GM19328 (cell line): Measurements from ENCODE around the gene UGT1A8.
"Not testable (repeated sequence)": the region's sequence is repeated elsewhere in the genome, so short reads cannot be mapped to it uniquely, and the experiment has no call there.

ENCODE experiments used
- ATAC-seq: cut with Tn5 transposase; IDR thresholded peaks from one replicate; pipeline ENCODE4 v1.9.1; 2021; ENCODE audit warnings: mild to moderate bottlenecking, moderate library complexity; ENCODE audit not compliant: unreplicated experiment

UGT1A8 gene

DNA sequence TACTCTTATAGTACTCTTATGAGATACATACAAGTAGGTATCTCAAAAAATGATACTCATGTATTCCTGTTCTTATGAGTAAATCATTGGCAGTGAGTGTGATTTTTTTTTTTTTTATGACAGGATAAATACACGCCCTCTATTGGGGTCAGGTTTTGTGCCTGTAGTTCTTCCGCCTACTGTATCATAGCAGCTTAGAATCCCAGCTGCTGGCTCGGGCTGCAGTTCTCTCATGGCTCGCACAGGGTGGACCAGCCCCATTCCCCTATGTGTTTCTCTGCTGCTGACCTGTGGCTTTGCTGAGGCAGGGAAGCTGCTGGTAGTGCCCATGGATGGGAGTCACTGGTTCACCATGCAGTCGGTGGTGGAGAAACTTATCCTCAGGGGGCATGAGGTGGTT is at the start of gene UGT1A8:
UGT1A8 (plus strand) TSS at position 158 of the 400 bp plus-strand sequence; CDS start at position 233, 75 bp downstream.
- not testable (repeated sequence) for ATAC-seq

DNA sequence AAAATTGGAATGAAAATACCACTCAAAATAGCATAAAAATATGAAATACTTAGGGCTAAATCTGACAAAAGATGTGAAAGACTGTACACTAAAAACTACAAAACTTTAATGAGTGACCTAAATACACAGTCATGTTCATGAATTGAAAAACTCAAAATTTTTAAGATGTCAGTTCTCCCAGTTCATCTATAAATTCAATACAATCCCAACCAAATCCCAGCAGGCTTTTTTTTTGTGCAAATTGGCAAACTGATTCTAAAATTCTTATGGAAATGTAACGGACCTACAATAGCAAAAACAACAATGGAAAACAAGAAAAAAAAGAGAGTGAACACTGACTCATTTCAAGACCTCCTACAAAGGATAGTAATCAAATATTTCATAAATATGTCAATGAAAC is 46.4 kb upstream of the UGT1A8 start:
- ATAC-seq: no peak

DNA sequence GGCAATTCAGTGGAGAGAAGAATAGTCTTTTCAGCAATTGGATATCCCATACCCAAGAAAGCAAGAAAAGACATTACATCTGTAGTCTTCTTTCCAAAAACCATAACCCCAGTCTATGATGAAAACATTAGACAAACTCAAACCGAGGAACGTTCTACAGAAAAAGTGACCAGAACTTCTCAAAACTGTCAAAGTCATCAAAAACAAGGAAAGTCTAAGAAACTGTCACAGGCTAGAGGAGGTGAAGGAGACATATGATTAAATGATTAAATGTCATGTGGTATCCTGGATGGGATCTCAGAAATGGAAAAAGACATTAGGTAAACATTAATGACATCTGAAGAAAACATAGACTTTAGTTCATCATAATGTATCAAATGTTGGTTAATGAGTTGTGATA is 46.0 kb upstream of the UGT1A8 start:
- no peak for ATAC-seq

DNA sequence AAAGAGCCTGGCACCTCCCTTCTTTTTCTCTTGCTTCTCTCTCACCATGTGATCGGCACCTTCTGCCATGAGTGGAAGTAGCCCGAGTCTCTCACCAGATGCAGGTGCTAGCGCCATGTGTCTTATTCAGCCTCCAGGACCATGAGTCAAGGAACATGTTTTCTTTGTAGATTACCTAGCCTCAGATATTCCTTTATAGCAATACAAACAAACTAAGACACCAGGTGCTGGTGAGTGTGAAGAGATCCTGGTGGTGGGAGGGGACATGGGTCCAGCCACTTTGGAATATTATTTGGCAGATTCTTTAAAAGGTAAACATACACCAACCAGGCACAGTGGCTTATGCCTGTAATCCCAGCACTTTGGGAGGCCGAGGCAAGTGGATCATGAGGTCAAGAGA is 45.0 kb upstream of the UGT1A8 start:
- no peak for ATAC-seq

DNA sequence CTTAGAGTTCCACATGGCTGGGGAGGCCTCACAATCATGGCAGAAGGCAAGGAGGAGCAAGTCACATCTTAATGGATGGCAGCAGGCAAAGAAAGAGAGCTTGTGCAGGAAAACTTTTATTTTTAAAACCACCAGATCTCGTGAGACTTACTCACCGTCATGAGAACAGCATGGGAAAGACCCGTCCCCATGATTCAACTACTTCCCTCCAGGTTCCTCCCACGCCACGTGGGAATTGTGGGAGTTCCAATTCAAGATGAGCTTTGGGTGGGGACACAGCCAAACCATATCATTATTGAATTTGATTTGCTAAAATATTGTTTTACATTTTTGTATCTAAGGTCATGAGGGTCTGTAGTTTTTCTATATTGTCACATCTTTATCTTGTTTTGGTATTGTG is 40.1 kb upstream of the UGT1A8 start:
- ATAC-seq: not testable (repeated sequence)

DNA sequence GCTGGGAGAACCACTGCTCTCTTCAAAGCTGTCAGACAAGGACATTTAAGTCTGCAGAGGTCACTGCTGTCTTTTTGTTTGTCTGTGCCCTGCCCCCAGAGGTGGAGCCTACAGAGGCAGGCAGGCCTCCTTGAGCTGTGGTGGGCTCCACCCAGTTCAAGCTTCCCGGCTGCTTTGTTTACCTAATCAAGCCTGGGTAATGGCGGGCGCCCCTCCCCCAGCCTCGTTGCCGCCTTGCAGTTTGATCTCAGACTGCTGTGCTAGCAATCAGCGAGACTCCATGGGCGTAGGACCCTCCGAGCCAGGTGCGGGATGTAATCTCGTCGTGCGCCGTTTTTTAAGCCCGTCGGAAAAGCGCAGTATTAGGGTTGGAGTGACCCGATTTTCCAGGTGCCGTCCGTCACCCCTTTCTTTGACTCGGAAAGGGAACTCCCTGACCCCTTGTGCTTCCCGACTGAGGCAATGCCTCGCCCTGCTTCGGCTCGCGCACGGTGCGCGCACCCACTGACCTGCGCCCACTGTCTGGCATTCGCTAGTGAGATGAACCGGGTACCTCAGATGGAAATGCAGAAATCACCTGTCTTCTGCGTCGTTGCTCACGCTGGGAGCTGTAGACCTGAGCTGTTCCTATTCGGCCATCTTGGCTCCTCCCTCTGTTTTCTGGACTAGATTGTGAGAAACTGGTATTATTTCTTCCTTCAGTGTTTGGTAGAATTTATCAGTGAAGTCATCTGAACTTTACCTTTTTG is 34.0 kb upstream of the UGT1A8 start:
- not testable (repeated sequence) for ATAC-seq

DNA sequence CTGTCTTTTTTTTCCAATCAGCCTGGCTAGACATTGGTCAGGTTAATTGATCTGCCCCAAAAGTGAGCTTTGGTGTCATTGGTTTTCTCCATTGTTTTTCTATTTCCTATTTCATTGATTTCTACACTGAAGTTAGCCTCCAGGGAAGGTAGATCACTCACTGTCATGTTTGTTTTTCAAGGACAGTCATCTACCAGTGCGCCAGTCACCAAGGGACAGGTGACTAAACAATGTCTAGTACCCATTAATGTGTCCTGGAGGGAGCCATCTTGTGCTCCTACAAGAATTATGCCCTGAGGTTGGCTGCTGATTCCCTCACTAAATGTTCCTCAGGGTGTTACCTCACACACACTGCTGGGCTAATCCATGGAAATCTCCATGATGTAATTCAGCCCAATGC is 33.2 kb upstream of the UGT1A8 start:
- ATAC-seq: no peak

DNA sequence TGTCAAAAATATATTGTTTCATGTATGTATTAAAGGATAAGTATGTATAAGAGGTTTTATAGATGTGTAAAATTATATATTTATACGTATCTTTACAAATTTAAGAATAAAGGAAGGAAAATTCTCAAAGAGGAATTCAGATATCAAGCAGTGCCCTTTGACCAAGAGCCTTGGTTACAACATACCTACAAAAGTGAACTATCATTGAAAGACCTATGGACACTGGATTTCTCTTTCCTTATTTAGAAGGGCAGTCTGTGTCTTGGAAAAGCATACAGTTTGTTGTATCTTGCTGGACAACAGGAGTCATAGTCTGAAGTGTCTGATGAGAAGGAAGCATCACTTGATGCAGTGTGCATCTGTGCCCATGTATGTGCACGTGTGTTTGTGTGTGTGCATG is 29.0 kb upstream of the UGT1A8 start:
- no peak for ATAC-seq

DNA sequence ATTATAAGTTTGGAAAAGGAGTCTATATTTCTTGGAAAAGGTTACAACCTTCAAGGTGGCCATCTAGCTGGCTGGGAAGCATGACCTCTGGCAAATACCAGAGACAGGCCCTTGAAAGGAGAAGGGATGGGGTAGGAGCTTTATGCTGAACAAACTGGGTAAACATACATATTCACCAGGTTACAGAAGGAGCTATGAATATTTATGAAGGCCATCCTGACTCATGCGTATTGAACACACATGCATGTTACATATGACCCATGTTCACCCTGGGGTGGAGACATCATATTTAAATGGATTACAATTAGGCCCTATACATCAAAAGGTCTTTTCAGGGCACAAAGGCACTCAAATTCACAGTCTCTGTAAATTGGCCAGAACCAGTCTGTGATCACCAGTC is 24.7 kb upstream of the UGT1A8 start:
- ATAC-seq: not testable (repeated sequence)

DNA sequence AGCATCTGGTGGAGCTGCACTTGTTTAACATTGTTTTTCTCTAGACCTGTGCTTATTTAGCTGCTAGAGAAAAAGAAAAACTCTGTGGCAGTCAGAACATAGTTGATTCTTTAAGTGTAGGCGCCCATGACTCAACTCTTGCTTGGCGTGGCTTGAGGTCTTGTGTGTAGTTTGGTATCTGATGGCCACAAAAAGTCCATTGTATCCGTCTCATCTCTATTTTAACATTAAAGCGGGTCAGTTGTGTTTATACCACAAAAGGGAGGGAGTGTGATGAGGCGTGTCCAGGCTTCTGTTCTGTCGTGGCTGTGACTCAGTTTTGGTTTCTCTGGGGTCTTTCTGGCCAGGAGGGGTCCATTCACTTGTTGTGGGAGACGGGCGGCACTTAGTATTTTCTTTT is 24.2 kb upstream of the UGT1A8 start:
- no peak for ATAC-seq

DNA sequence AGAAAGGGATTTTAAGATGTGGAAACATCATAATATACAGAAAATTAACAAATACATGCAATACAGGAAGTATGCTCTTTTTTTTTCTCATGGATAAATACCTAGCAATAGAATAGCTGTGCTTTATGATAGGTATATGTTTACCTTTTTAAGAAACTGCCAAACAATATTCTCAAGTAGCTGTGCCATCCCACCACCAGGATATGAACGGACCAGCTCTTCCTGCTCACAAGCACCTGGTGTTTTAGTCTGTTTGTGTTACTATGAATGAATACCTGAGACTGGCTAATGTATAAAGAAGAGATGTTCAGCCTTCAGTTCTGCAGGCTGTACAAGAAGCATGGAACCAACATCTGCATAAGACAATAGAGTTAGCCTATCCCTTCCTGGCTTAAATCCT is 19.9 kb upstream of the UGT1A8 start:
- ATAC-seq: no peak

DNA sequence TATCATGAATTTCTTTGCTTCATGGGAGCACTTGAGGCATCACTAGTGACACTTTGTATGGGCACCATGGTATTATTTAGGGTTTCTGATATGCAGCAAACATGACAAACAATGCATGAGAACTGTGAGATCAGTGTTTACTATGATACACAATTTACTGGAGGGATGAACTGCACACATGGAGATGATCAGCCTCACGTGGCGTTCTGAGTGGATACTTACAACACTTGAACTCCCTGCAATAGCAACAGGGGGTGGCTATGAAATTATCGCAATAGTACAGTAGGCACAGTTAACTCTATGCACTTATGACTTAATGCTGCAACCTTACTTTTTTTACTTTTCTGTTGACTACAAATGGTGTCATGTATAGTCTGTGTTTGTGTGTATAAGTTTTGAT is 18.5 kb upstream of the UGT1A8 start:
- no peak for ATAC-seq

DNA sequence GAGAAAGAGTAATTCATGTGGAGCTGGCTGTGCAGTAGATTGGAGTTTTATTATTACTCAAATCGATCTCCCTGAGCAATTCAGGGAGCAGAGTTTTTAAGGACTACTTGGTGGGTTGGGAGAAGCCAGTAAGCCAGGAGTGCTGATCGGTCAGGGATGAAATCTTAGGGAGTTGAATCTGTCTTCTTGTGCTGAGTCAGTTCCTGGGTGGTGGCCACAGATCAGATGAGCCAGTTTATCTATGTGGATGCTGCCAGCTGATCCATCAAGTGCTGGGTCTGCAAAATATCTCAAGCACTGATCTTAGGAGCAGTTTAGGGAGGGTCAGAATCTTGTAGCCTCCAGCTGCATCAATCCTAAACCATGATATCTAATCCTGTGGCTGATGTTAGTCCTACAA is 17.0 kb upstream of the UGT1A8 start:
- no peak for ATAC-seq

DNA sequence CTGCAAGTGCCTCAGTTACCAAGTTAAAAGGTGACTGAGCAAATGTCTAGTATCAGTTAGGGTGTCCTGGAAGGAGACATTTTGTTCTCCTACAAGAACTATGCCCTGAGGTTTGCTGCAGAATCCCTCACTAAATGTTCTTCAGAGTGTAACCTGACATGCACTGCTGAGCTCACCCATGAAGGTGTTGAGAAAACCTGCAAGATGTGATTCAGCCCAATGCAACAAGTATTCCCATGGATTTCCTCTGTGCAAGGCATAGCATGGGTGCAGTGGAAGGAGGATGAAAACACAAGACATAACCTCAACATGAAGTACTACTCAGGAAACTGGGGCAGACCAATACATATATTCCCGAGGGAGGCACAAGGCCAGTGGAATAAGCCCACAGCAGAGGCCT is 15.4 kb upstream of the UGT1A8 start:
- ATAC-seq: no peak

DNA sequence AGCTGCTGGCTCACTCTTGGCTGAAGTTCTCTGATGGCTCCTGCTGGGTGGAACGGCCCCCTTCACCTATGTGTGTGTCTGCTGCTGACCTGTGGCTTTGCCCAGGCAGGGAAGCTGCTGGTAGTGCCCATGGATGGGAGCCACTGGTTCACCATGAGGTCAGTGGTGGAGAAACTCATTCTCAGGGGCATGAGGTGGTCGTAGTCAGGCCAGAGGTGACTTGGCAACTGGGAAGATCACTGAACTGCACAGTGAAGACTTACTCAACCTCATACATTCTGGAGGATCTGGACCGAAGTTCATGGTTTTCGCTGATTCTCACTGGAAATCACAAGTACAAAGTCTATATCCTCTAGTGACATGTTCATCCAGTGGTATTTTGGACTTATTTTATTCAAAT is 13.9 kb upstream of the UGT1A8 start:
- no peak for ATAC-seq

DNA sequence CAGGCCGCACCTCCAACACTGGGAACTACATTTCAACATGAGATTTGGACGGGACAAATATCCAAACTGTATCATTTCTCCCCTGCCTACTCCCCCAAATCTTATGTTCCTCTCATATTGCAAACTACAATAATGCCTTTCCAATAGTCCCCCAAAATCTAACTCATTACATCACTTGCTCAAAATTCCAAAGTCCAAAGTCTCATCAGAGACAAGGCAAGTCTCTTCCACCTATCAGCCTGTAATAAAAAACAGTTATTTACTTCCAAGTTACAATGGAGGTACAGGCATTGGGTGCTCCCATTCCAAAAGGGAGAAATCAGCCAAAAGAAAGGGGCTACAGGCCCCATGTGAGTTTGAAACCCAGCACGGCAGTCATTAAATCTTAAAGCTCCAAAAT is 12.6 kb upstream of the UGT1A8 start:
- no peak for ATAC-seq

DNA sequence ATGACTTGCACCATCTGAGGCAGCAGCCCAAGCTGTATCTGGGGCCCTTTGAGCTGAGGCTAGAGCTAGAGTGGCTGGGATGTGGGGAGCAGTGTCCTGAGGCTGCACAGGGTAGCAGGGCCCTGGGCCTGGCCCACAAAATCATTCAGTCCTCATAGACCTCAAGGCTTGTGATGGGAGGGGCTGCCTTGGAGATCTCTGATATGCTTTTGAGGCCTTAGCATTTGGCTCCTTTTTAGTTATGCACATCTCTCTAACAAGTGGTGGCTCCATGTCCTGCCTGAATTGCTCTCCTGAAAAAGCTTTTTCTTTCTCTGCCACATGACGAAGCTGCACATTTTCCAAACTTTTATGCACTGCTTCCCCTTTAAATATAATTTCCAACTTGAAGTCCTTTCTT is 11.8 kb upstream of the UGT1A8 start:
- ATAC-seq: no peak

DNA sequence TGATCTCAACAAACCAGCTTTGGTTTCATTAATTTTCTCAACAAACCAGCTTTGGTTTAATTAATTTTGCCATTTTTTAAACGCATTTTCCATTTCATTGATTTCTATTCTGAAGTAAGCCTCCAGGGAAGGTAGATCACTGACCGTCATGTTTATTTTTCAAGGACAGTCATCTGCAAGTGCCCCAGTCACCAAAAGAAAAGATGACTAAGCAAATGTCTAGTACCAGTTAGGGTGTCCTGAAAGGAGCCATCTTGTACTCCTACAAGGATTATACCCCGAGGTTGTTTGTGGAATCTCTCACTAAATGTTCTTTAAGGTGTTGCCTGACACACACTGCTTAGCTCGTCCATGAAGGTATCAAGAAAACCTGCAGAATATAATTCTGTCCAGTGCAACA is 6.1 kb upstream of the UGT1A8 start:
- ATAC-seq: no peak

DNA sequence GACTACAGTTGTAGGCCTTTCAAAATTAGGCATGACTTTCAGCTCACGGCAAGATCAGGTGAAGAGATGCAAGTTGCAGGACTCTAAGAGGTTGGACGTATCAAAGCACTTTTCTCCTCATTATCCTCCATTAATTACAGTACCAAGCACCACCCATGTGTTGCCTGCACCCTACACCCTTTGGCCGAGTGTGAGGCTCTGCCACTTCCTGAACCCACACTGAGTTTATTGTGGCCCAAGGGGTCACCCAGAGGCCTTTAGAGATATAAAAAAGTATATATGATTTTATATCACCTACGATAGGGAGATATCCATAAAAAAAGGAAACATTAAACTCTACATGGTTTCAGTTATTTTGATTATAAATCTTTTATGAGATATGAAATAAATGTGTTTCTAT is 2.8 kb downstream of the UGT1A8 start:
- ATAC-seq: no peak

DNA sequence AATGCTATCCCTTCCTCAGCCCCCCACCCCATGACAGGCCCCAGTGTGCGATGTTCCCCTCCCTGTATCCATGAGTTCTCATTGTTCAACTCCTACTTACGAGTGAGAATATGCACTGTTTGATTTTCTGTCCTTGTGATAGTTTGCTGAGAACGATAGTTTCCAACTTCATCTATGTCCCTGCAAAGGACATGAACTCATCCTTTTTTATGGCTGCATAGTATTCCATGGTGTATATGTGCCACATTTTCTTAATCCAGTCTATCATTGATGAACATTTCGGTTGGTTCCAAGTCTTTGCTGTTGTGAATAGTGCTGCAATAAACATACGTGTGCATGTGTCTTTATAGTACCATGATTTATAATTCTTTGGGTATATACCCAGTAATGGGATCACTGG is 4.4 kb downstream of the UGT1A8 start:
- ATAC-seq: not testable (repeated sequence)

DNA sequence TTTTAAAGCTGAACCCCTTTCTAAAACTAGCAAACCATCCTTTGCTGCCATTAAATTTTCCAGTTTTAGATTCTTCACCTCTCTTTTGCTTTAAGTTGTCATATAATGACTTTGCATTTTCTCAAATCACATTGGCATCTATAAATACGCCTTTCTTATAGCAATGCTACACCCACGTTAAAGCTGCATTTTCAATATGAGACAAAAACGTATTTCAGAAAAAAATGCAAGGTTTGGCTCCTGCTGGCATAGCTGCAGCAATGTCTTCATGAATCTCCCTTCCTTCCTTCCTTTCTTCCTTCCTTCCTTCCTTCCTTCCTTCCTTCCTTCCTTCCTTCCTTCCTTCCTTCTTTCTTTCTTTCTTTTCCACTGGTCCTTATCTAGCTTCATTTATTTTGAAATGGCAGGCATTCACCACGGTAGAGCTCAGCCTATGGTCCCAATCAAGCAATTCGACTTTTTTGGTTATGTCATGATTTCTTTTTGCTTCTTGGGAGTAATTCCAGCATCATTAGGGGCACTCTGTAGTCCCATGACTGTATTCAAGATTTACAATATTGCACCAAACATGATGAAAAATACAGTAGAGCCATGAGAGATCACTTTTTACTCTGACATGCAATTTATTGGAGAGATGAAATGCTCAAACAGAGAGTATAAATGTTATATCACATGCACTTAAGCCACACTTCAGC is 10.0 kb downstream of the UGT1A8 start:
- no peak for ATAC-seq

DNA sequence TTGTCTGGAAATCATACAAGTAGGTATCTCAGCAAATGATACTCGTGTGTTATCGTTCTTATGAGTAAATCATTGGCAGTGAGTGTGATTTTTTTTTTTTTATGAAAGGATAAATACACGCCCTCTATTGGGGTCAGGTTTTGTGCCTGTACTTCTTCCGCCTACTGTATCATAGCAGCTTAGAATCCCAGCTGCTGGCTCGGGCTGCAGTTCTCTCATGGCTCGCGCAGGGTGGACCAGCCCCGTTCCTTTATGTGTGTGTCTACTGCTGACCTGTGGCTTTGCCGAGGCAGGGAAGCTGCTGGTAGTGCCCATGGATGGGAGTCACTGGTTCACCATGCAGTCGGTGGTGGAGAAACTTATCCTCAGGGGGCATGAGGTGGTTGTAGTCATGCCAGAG is 18.9 kb downstream of the UGT1A8 start, which contains the start of gene UGT1A10:
UGT1A10 (plus strand) TSS at position 143 of the 400 bp plus-strand sequence; CDS start at position 218, 75 bp downstream.
- ATAC-seq: not testable (repeated sequence)
